Spleen (tissue), 7 donors: ENCODE data around the gene RNF212.

Source experiments
- POLR2A ChIP-seq, 3 donors: fragments of 450-650 bp; IDR thresholded peaks; one replicate each; pipeline ENCODE4 v1.5.1; 2017; ENCODE audit warnings: antibody characterized with exemption in 3 of 3, mild to moderate bottlenecking in 1 of 3
- TF ChIP-seq, protein P1 (sequence below), 11 experiments: fragments of 200-600 bp in 7 of 11; fragments of 450-650 bp in 4 of 11; sonication (generic) in 4 of 11; IDR thresholded peaks in 8 of 11; conservative IDR thresholded peaks in 3 of 11; 1 replicate in 7 of 11; 2 replicates in 4 of 11; pipeline versions ENCODE4 v1.4.0 to v1.8.0; 2016 to 2021; ENCODE audit warnings: antibody characterized with exemption in 11 of 11, inconsistent platforms in 4 of 11, mild to moderate bottlenecking in 1 of 11
- donor health status: DM: no; HTN: no; CAD: no; lungs with moderate emphysema.
- donor health status: DM: no; HTN: no; CAD: no.
- donor health status: DM: no; HTN: no; CAD: no.

DNA sequence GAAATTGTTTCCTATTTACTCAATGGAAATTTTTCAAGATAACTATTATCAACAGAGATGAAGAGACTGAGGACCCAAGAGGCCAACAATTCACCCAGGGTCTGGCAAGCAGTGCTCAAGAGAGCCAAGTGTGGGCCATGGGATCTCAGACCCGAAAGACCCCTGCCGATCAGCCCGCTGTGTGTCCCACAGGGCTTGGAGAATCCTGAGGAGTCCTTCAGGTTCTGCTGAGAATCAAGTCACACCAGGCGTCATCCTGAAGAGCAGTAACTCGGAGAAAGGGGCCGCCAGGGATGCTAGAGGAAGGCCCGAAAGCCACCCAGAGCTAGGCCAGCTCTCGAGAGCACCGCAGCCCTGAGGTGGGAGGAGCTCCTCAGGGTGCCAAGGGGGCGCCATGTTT is 53.2 kb downstream of the RNF212 start:
- TF ChIP-seq, protein P1, sequence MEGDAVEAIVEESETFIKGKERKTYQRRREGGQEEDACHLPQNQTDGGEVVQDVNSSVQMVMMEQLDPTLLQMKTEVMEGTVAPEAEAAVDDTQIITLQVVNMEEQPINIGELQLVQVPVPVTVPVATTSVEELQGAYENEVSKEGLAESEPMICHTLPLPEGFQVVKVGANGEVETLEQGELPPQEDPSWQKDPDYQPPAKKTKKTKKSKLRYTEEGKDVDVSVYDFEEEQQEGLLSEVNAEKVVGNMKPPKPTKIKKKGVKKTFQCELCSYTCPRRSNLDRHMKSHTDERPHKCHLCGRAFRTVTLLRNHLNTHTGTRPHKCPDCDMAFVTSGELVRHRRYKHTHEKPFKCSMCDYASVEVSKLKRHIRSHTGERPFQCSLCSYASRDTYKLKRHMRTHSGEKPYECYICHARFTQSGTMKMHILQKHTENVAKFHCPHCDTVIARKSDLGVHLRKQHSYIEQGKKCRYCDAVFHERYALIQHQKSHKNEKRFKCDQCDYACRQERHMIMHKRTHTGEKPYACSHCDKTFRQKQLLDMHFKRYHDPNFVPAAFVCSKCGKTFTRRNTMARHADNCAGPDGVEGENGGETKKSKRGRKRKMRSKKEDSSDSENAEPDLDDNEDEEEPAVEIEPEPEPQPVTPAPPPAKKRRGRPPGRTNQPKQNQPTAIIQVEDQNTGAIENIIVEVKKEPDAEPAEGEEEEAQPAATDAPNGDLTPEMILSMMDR (IDR thresholded peaks at IDR 0.05 in 8 of 11, conservative IDR thresholded peaks at IDR 0.05 in 3 of 11), result no peak
- no peak for TF ChIP-seq POLR2A (IDR thresholded peaks at IDR 0.05)
